Melanocyte of skin (primary cell): ENCODE data around the gene G6PD. TPM values are rescaled to one million over a fixed set of nuclear protein-coding genes. Genes with fewer than 3 reads are reported as not detected.

Experiments
- small RNA-seq, 2 donors: library from RNA; depleted of rRNA; stranded (forward); fragments of <200 nt; gene quantifications; one replicate each; pipeline ENCODE3, GENCODE V24; 2012
- total RNA-seq, 2 donors: library from RNA; depleted of rRNA; stranded (reverse); fragments of >200 nt; gene quantifications; 2 replicates each; pipeline ENCODE4 v1.2.3, GENCODE V29; 2012

Gene G6PD
- total RNA-seq, result 100 to 1,000 TPM; 145 to 171 TPM

GRCh38 chrX:154546354-154547244 lies at the start of gene G6PD:
TSS of gene G6PD (minus strand) at chrX:154546846. CDS start at chrX:154546155, 691 bp downstream.

GRCh38 chrX:154584585-154585183 lies 38.0 kb upstream of the G6PD start, which contains the start of gene CTAG1A:
TSS of gene CTAG1A (plus strand) at chrX:154585133. CDS start at chrX:154585207, 74 bp downstream.

GRCh38 chrX:154547245-154548027 lies 790 bp upstream of the G6PD start, which contains the start of gene IKBKG:
TSS of gene IKBKG (plus strand) at chrX:154547620. CDS start at chrX:154552003, 4,383 bp downstream.

GRCh38 chrX:154515966-154516655 lies 30.5 kb downstream of the G6PD start, which contains the start of gene FAM3A:
TSS of gene FAM3A (minus strand) at chrX:154516232. CDS start at chrX:154515772, 460 bp downstream.

GRCh38 chrX:154490414-154491083 lies 56.1 kb downstream of the G6PD start, which contains the start of gene SLC10A3:
TSS of gene SLC10A3 (minus strand) at chrX:154490629. CDS start at chrX:154488940, 1,689 bp downstream.

GRCh38 chrX:154486396-154487207 lies 60.0 kb downstream of the G6PD start, which contains the start of gene UBL4A:
TSS of gene UBL4A (minus strand) at chrX:154486615. CDS start at chrX:154486584, 31 bp downstream.

Small RNAs within 50 kb of the gene (small RNA-seq; reads per million reads assigned to genes)
- 0 reads per million in 2 donors for gene RN7SL697P

Other genes starting within 250 kb of the G6PD start
- gene FLNA, start 172.2 kb downstream of the G6PD start, total RNA-seq, result 100 to 1,000 TPM; 765 to 976 TPM
- gene EMD, start 167.6 kb downstream of the G6PD start, total RNA-seq, result 10 to 100 TPM; 27.5 to 42.0 TPM
- 1,000 to 10,000 TPM in 1 of 2 donors, 100 to 1,000 TPM in 1; 813 to 1,193 TPM for gene RPL10, start 148.5 kb downstream of the G6PD start, total RNA-seq
- 10 to 100 TPM; 28.6 to 31.3 TPM for gene DNASE1L1, start 137.6 kb downstream of the G6PD start, total RNA-seq
- gene TAFAZZIN, start 135.3 kb downstream of the G6PD start, total RNA-seq, result 10 to 100 TPM; 27.0 to 29.6 TPM
- gene ATP6AP1, start 118.2 kb downstream of the G6PD start, total RNA-seq, result 100 to 1,000 TPM in 1 of 2 donors, 10 to 100 TPM in 1; 76.6 to 118 TPM
- gene GDI1, start 109.7 kb downstream of the G6PD start, total RNA-seq, result 100 to 1,000 TPM in 1 of 2 donors, 10 to 100 TPM in 1; 98.1 to 105 TPM
- gene FAM50A, start 102.7 kb downstream of the G6PD start, total RNA-seq, result 10 to 100 TPM; 29.0 to 37.2 TPM
- gene PLXNA3, start 88.6 kb downstream of the G6PD start, total RNA-seq, result 1 to 10 TPM; 1.7 to 8.3 TPM
- gene LAGE3, start 67.6 kb downstream of the G6PD start, total RNA-seq, result 10 to 100 TPM; 25.5 to 33.6 TPM
- gene UBL4A, start 60.2 kb downstream of the G6PD start, total RNA-seq, result 10 to 100 TPM; 36.1 to 59.6 TPM
- 10 to 100 TPM in 1 of 2 donors, 1 to 10 TPM in 1; 5.2 to 10.7 TPM for gene SLC10A3, start 56.2 kb downstream of the G6PD start, total RNA-seq
- 10 to 100 TPM; 20.6 to 21.7 TPM for gene FAM3A, start 30.6 kb downstream of the G6PD start, total RNA-seq
- gene IKBKG, start 774 bp upstream of the G6PD start, total RNA-seq, result 10 to 100 TPM; 12.0 to 15.3 TPM
- not detected for gene CTAG1A, start 38.3 kb upstream of the G6PD start, total RNA-seq
- not detected for gene CTAG1B, start 72.4 kb upstream of the G6PD start, total RNA-seq
- gene CTAG2, start 106.7 kb upstream of the G6PD start, total RNA-seq, result not detected
- gene GAB3, start 204.2 kb upstream of the G6PD start, total RNA-seq, result 10 to 100 TPM in 1 of 2 donors, under 1 TPM in 1; 0.33 to 10.7 TPM
- 10 to 100 TPM; 26.8 to 78.9 TPM for gene DKC1, start 216.0 kb upstream of the G6PD start, total RNA-seq